ENCODE results near the gene PRDM1. TPM values are rescaled to one million over a fixed set of nuclear protein-coding genes. Genes with fewer than 3 reads are reported as not detected.
A peak's percentile ranks its signal among the peaks of the same experiment; 100 is the strongest.
"Not testable (repeated sequence)": the region's sequence is repeated elsewhere in the genome, so short reads cannot be mapped to it uniquely, and the experiment has no call there.

The PRDM1 gene
- total and polyA plus RNA-seq, 3 experiments from 2014 or later = 79.8 to 90.7 (median 88.2) TPM

DNA sequence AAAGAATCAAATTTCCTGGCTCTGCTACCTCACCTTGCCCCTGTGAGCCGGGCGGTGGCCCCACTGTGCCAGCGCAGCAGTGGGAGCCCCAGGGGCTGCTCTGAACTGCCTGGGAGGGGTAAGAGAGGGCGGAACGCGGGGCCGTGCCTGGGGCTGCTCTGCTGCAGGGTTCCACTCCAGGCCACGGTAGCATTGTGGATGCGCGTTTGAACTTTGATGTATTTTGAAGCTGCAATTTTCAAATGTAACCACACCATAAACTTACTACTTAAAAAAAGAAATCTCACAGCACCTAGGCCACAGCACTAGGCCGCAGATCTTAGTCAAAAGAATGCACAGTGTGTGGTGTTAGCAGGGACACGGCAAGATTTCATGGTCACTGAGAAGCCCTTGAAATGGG is 57.5 kb downstream of the PRDM1 start:
- peaks cover 39% of the 10 kb centered on the region for H3K4me1 ChIP-seq (ENCODE audit: insufficient read depth, low read length)
- peak in 1 of 5 donors; percentile 18 for DNase-seq
- peaks cover 41 to 72% (median 62%) of the 10 kb centered on the region in 3 donors for H3K4me1 Mint-ChIP-seq
- peaks cover 0 to 2% (median 0%) of the 10 kb centered on the region in 5 donors for H3K9me3 Mint-ChIP-seq
- H3K9me3 ChIP-seq (ENCODE audit: low read length) = no peaks in the 10 kb centered on the region
- no peaks in the 10 kb centered on the region for H3K27me3 ChIP-seq (ENCODE audit: insufficient read depth, low read length, poor library complexity, severe bottlenecking)
- ChIA-PET CTCF (interaction anchor here (0.8 to 2.7 kb wide), 3 partner anchors 10 to 57 kb away, joined by 3 to 15 read pairs (median 5); no protein-coding TSS in a partner anchor), POLR2A (no interaction called here)
- no peaks in the 10 kb centered on the region for H3K36me3 Mint-ChIP-seq
- no peaks in the 10 kb centered on the region for H3K27me3 Mint-ChIP-seq
- no peak overlapping the region for H3K27ac ChIP-seq (ENCODE audit: low read depth, low read length)
- H3K4me3 ChIP-seq (ENCODE audit: low read length) = no peak overlapping the region
- H3K36me3 ChIP-seq (ENCODE audit: insufficient read depth, low read length) = no peaks in the 10 kb centered on the region
- H3K27ac Mint-ChIP-seq = peak overlapping the region in 6 of 8 donors; percentile 44 to 94 (median 60)
- peak overlapping the region in 1 of 7 donors; percentile 31 for H3K4me3 Mint-ChIP-seq

DNA sequence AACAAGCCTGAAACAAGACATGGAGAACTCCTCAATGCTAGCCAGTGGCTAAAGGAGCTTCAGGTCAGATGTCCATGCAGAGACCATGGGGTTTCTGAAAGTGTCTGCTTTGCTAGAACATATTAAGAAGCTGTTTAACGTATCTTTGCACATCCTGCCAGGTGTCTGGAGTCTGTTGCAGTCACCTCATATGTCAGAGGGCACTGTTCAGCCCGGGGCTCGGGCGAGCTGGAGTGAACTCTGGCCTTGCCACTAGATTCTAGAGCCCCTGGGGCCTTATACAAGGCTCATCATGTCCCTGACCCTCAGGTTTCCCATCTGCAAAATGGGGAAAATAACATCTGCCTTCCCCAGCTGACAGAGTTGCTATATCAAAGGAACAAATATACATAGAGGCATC is 59.0 kb downstream of the PRDM1 start:
- no peaks in the 10 kb centered on the region for H3K27me3 Mint-ChIP-seq
- Histone ChIP-seq H3K4me1 (ENCODE audit: insufficient read depth, low read length) (peaks cover 47% of the 10 kb centered on the region), H3K27me3 (ENCODE audit: insufficient read depth, low read length, poor library complexity, severe bottlenecking) (no peaks in the 10 kb centered on the region), H3K27ac (ENCODE audit: low read depth, low read length) (no peak overlapping the region), H3K36me3 (ENCODE audit: insufficient read depth, low read length) (no peaks in the 10 kb centered on the region), H3K9me3 (ENCODE audit: low read length) (no peaks in the 10 kb centered on the region), H3K4me3 (ENCODE audit: low read length) (no peak overlapping the region)
- no peak for DNase-seq
- peaks cover 52 to 85% (median 74%) of the 10 kb centered on the region in 3 donors for H3K4me1 Mint-ChIP-seq
- H3K27ac Mint-ChIP-seq = peak overlapping the region in 2 of 8 donors; percentile 49 to 51
- CTCF ChIA-PET = interaction anchor here (1.3 kb wide), 1 partner anchor 19 kb away, joined by 3 read pairs; no protein-coding TSS in a partner anchor
- peaks cover 0 to 2% (median 0%) of the 10 kb centered on the region in 5 donors for H3K9me3 Mint-ChIP-seq
- H3K36me3 Mint-ChIP-seq = no peaks in the 10 kb centered on the region
- H3K4me3 Mint-ChIP-seq = peak overlapping the region in 2 of 7 donors; percentile 21 to 38
- POLR2A ChIA-PET = no interaction called here

DNA sequence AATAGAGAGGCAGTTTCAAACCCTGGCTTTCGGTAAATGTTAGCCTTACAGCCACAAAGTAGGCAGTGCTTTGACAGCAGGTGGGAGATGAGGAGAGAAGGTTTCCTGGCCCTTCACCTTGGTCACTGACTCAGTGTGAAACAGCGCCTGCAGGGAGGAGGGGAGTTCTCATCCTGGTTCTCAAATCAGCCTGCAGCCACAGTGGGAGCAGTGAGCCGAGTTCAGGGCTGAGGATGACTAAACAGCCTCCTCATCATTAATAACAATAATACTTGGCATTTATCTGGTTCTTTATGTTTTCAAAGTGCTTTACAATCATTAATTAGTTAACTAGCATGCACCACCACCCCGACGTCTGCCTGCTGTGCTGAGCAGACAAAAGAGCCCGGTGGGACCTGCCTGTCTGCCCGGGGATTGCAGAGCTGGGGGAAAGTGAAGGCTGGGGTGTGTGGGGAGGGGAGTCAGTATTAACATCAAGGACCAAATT is 59.6 kb downstream of the PRDM1 start:
- H3K4me1 ChIP-seq (ENCODE audit: insufficient read depth, low read length) = peaks cover 44% of the 10 kb centered on the region
- Mint-ChIP-seq H3K27ac (peak overlapping the region in 2 of 8 donors; percentile 49 to 51), H3K36me3 (no peaks in the 10 kb centered on the region), H3K4me3 (peak overlapping the region in 3 of 7 donors; percentile 3 to 38 (median 23)), H3K27me3 (no peaks in the 10 kb centered on the region), H3K9me3 (peaks cover 0 to 2% (median 0%) of the 10 kb centered on the region in 5 donors), H3K4me1 (peaks cover 50 to 79% (median 68%) of the 10 kb centered on the region in 3 donors)
- no peaks in the 10 kb centered on the region for H3K27me3 ChIP-seq (ENCODE audit: insufficient read depth, low read length, poor library complexity, severe bottlenecking)
- H3K36me3 ChIP-seq (ENCODE audit: insufficient read depth, low read length) = no peaks in the 10 kb centered on the region
- H3K4me3 ChIP-seq (ENCODE audit: low read length) = no peak overlapping the region
- ChIA-PET CTCF (interaction anchor here (1.0 to 1.3 kb wide), 2 partner anchors 18 to 189 kb away, joined by 3 read pairs; no protein-coding TSS in a partner anchor), POLR2A (no interaction called here)
- no peak overlapping the region for H3K27ac ChIP-seq (ENCODE audit: low read depth, low read length)
- H3K9me3 ChIP-seq (ENCODE audit: low read length) = no peaks in the 10 kb centered on the region
- no peak for DNase-seq

DNA sequence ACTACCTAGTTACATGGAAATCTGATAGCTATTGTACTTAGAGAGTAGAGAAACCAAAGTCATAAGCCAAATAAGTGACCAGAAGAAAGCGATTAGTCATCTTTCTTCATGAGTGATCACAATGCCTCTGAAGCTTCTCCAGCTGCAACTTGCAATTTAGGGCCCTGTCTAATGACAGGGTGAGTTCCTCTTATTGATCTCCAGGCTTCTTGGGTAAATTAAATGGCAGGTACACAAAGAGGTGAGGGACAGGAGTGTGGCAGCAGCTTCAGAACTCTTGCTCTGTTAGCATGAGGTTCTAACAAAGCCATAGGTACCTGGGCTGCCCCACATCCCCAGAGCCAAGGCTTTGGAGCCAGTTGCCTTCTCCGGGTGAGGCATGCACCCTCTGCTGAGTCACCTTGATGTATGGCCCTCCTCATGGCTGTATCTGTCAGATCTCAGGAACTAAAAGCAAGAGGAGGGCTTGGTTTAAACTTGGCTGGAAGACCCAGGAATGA is 60.8 kb downstream of the PRDM1 start:
- Histone ChIP-seq H3K27me3 (ENCODE audit: insufficient read depth, low read length, poor library complexity, severe bottlenecking) (no peaks in the 10 kb centered on the region), H3K9me3 (ENCODE audit: low read length) (no peaks in the 10 kb centered on the region), H3K4me3 (ENCODE audit: low read length) (no peak overlapping the region), H3K27ac (ENCODE audit: low read depth, low read length) (no peak overlapping the region), H3K36me3 (ENCODE audit: insufficient read depth, low read length) (no peaks in the 10 kb centered on the region), H3K4me1 (ENCODE audit: insufficient read depth, low read length) (peaks cover 34% of the 10 kb centered on the region)
- peaks cover 42 to 69% (median 59%) of the 10 kb centered on the region in 3 donors for H3K4me1 Mint-ChIP-seq
- H3K4me3 Mint-ChIP-seq = no peak overlapping the region
- CTCF ChIA-PET = interaction anchor here (1.7 kb wide), 1 partner anchor 77 kb away, joined by 4 read pairs; no protein-coding TSS in a partner anchor
- peaks cover 0 to 2% (median 0%) of the 10 kb centered on the region in 5 donors for H3K9me3 Mint-ChIP-seq
- no peaks in the 10 kb centered on the region for H3K36me3 Mint-ChIP-seq
- H3K27ac Mint-ChIP-seq = no peak overlapping the region
- DNase-seq = no peak
- POLR2A ChIA-PET = no interaction called here
- no peaks in the 10 kb centered on the region for H3K27me3 Mint-ChIP-seq

DNA sequence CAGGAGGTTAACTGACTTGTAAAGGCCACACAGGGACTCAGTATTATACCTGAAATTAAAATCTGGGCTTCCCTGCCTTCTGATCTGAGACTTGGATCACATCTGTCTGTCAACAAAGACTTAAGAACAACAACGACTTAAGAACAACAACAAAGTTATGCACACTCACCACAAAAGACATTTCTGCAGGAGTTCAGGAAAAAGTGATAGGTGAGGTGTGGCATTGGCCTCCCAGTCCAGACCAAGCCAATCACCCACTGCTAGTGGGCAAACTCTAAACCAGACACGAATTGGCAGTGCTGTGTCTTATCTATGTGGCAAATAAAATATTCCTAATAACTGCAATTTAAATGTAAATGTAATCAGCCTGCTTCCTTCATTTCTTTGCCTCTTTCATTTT is 61.3 kb downstream of the PRDM1 start:
- DNase-seq = no peak
- H3K27ac Mint-ChIP-seq = no peak overlapping the region
- Histone ChIP-seq H3K27me3 (ENCODE audit: insufficient read depth, low read length, poor library complexity, severe bottlenecking) (no peaks in the 10 kb centered on the region), H3K4me1 (ENCODE audit: insufficient read depth, low read length) (peaks cover 28% of the 10 kb centered on the region), H3K4me3 (ENCODE audit: low read length) (no peak overlapping the region), H3K27ac (ENCODE audit: low read depth, low read length) (no peak overlapping the region), H3K9me3 (ENCODE audit: low read length) (no peaks in the 10 kb centered on the region), H3K36me3 (ENCODE audit: insufficient read depth, low read length) (no peaks in the 10 kb centered on the region)
- no peaks in the 10 kb centered on the region for H3K36me3 Mint-ChIP-seq
- no peak overlapping the region for H3K4me3 Mint-ChIP-seq
- POLR2A ChIA-PET = no interaction called here
- peaks cover 0 to 2% (median 0%) of the 10 kb centered on the region in 5 donors for H3K9me3 Mint-ChIP-seq
- H3K4me1 Mint-ChIP-seq = peaks cover 36 to 63% (median 53%) of the 10 kb centered on the region in 3 donors
- H3K27me3 Mint-ChIP-seq = no peaks in the 10 kb centered on the region
- CTCF ChIA-PET = interaction anchor here (1.7 kb wide), 1 partner anchor 77 kb away, joined by 4 read pairs; no protein-coding TSS in a partner anchor

DNA sequence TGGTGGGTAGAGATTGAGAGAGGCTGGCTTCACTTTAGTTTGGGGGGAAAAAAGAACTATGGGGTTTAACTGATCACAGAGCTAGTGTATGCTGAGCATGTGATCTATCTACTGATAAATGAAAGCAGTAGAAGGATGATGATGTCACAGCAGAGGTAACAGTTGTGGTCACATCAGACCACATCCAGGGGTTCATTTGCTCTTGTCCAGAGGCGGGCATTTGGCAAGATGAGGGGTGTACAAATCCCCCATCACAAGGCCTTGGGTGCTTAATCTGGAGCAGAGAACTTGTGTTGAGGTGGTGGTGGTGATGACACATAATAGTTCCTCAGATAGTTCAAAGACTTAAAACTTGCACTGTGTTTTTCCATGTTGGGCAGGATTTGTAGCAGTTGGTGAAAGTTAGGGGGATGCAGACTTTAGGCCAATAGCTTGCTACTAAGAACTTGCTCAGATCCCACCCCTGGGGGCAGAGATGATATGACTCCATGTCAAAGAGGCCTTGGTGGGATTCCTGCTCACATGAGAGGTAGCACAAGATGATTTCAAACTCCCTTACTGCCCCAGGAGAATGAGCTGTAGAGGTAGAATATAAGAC is 63.4 kb downstream of the PRDM1 start:
- Histone ChIP-seq H3K36me3 (ENCODE audit: insufficient read depth, low read length) (no peaks in the 10 kb centered on the region), H3K27ac (ENCODE audit: low read depth, low read length) (no peak overlapping the region), H3K4me3 (ENCODE audit: low read length) (no peak overlapping the region), H3K4me1 (ENCODE audit: insufficient read depth, low read length) (peaks cover 20% of the 10 kb centered on the region), H3K9me3 (ENCODE audit: low read length) (no peaks in the 10 kb centered on the region), H3K27me3 (ENCODE audit: insufficient read depth, low read length, poor library complexity, severe bottlenecking) (no peaks in the 10 kb centered on the region)
- Mint-ChIP-seq H3K9me3 (peaks cover 0 to under 1% (median 0%) of the 10 kb centered on the region in 5 donors), H3K4me1 (peaks cover 21 to 44% (median 36%) of the 10 kb centered on the region in 3 donors), H3K4me3 (no peak overlapping the region), H3K27me3 (peaks cover 0 to 2% of the 10 kb centered on the region in 2 donors), H3K36me3 (no peaks in the 10 kb centered on the region), H3K27ac (peak overlapping the region; percentile 0 to 80 (median 57))
- POLR2A ChIA-PET = no interaction called here
- CTCF ChIA-PET = no interaction called here
- peak in 2 of 5 donors; percentile 39 to 58 for DNase-seq

DNA sequence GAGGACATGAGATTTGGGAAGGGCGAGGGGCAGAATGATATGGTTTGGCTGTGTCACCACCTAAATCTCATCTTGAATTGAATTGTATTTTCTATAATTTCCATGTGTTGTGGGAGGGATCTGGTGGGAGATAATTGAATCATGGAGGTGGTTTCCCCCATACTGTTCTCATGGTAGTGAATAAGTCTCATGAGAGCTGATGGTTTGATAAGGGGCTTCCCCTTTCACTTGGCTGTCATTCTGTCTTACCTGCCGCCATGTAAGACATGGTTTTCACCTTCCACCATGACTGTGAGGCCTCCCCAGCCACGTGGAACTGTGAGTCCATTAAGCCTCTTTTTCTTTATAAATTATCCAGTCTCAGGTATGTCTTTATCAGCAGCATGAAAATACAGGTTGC is 66.3 kb downstream of the PRDM1 start:
- DNase-seq; H3K9me3 Mint-ChIP-seq; POLR2A ChIA-PET; H3K27me3 Mint-ChIP-seq; H3K36me3 Mint-ChIP-seq; H3K27ac ChIP-seq (ENCODE audit: low read depth, low read length); H3K27me3 ChIP-seq (ENCODE audit: insufficient read depth, low read length, poor library complexity, severe bottlenecking); H3K4me3 Mint-ChIP-seq; H3K9me3 ChIP-seq (ENCODE audit: low read length); H3K4me1 ChIP-seq (ENCODE audit: insufficient read depth, low read length); H3K36me3 ChIP-seq (ENCODE audit: insufficient read depth, low read length); H3K4me3 ChIP-seq (ENCODE audit: low read length): not testable (repeated sequence)
- H3K4me1 Mint-ChIP-seq = peaks cover 12 to 19% (median 16%) of the 10 kb centered on the region in 3 donors
- CTCF ChIA-PET = interaction anchor here (1.2 kb wide), 1 partner anchor 9 kb away, joined by 3 read pairs; no protein-coding TSS in a partner anchor
- H3K27ac Mint-ChIP-seq = peak overlapping the region in 1 of 8 donors; percentile 10

DNA sequence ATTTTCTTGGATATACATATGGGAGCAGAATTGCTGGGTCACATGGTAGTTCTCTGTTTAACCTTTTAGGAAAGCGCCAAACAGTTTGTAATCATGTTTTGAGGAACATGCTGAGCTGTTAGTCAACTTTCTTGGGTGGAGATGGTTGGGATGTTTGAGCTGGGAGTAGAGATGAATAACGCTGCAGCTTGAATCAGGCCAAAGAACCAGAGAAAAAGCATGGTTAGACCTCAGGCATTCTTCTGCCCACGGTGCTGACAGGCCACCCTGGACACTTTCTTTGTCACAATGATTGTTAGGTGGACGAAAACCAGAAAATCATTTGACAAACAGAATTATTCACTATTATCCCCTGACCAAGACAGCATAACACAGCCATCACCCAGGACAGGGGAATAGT is 66.8 kb downstream of the PRDM1 start:
- Histone ChIP-seq H3K9me3 (ENCODE audit: low read length) (no peaks in the 10 kb centered on the region), H3K27me3 (ENCODE audit: insufficient read depth, low read length, poor library complexity, severe bottlenecking) (no peaks in the 10 kb centered on the region), H3K36me3 (ENCODE audit: insufficient read depth, low read length) (no peaks in the 10 kb centered on the region), H3K27ac (ENCODE audit: low read depth, low read length) (no peak overlapping the region), H3K4me3 (ENCODE audit: low read length) (no peak overlapping the region), H3K4me1 (ENCODE audit: insufficient read depth, low read length) (peaks cover 9% of the 10 kb centered on the region)
- ChIA-PET CTCF (interaction anchor here (1.2 to 1.6 kb wide), 2 partner anchors 10 to 12 kb away, joined by 3 to 5 read pairs; no protein-coding TSS in a partner anchor), POLR2A (no interaction called here)
- Mint-ChIP-seq H3K4me1 (peaks cover 12 to 19% (median 16%) of the 10 kb centered on the region in 3 donors), H3K4me3 (no peak overlapping the region), H3K36me3 (no peaks in the 10 kb centered on the region), H3K27ac (peak overlapping the region in 1 of 8 donors; percentile 10), H3K9me3 (no peaks in the 10 kb centered on the region), H3K27me3 (peaks cover 0 to 2% of the 10 kb centered on the region in 2 donors)
- no peak for DNase-seq

All from CD8-positive, alpha-beta memory T cell (primary cell).